Smooth muscle cell (in vitro differentiated cells): Measurements from ENCODE around the gene PID1. TPM values are rescaled to one million over a fixed set of nuclear protein-coding genes. Genes with fewer than 3 reads are reported as not detected.

Experiments
- DNase-seq: peaks from one replicate; lab custom pipeline; 2025; ENCODE audit not compliant: unreplicated experiment; lab: John Stamatoyannopoulos, UW
- H2AFZ ChIP-seq: fragments of 200-600 bp; sonication (generic); 2 replicates; pipeline ENCODE4 v1.6.0; 2016; ENCODE audit warnings: antibody characterized with exemption, low read depth, mild to moderate bottlenecking
- H3F3A ChIP-seq: fragments of 200-600 bp; sonication (generic); 2 replicates; pipeline ENCODE4 v1.6.0; 2017; ENCODE audit warnings: antibody characterized with exemption, low read depth
- H3K27ac ChIP-seq: fragments of 200-600 bp; sonication (generic); 2 replicates; pipeline ENCODE4 v1.5.1; 2016; ENCODE audit warnings: low read depth, mild to moderate bottlenecking
- H3K27me3 ChIP-seq: fragments of 200-600 bp; sonication (generic); 2 replicates; pipeline ENCODE4 v1.6.1; 2016; ENCODE audit warnings: low read depth, mild to moderate bottlenecking
- H3K36me3 ChIP-seq: fragments of 200-600 bp; sonication (generic); 2 replicates; pipeline ENCODE4 v1.5.1; 2016; ENCODE audit warnings: low read depth
- H3K4me1 ChIP-seq: fragments of 200-600 bp; sonication (generic); 2 replicates; pipeline ENCODE4 v1.5.1; 2016; ENCODE audit warnings: low read depth
- H3K4me2 ChIP-seq: fragments of 200-600 bp; sonication (generic); 2 replicates; pipeline ENCODE4 v1.6.0; 2016; ENCODE audit warnings: mild to moderate bottlenecking
- H3K4me3 ChIP-seq: fragments of 200-600 bp; sonication (generic); 2 replicates; pipeline ENCODE4 v1.5.1; 2016; ENCODE audit warnings: mild to moderate bottlenecking
- H3K79me2 ChIP-seq: fragments of 200-600 bp; sonication (generic); 2 replicates; pipeline ENCODE4 v1.6.0; 2016; ENCODE audit warnings: low read depth, mild to moderate bottlenecking
- H3K9ac ChIP-seq: fragments of 200-600 bp; sonication (generic); 2 replicates; pipeline ENCODE4 v1.6.0; 2016; ENCODE audit warnings: low read depth
- H3K9me3 ChIP-seq: fragments of 200-600 bp; sonication (generic); replicated peaks from 2 replicates; pipeline ENCODE4 v1.5.1; 2016; ENCODE audit warnings: low read depth
- H4K20me1 ChIP-seq: fragments of 200-600 bp; sonication (generic); 2 replicates; pipeline ENCODE4 v1.6.0; 2016; ENCODE audit warnings: low read depth
- WGBS: methylation state at CpG from one replicate; pipeline ENCODE4 v1.1.7; 2016; ENCODE audit warnings: low lambda C conversion rate; 5-methylcytosine and 5-hydroxymethylcytosine counted together
- polyA plus RNA-seq: library from polyadenylated mRNA; unstranded; fragments of >200 nt; fragmentation: Nextera tagmentation; extraction: Ambion mirVana; gene quantifications from 2 replicates; pipeline ENCODE4 v1.2.1, GENCODE V29; 2016
- total RNA-seq: library from RNA; depleted of rRNA; stranded (reverse); fragments of >200 nt; gene quantifications from 2 replicates; pipeline ENCODE4 v1.2.3, GENCODE V29; 2014
- TF ChIP-seq, protein P1 (sequence below): fragments of 200-600 bp; sonication (generic); IDR thresholded peaks from 2 replicates; pipeline ENCODE4 v1.5.1; 2017; ENCODE audit warnings: borderline replicate concordance, mild to moderate bottlenecking, antibody characterized with exemption; ENCODE audit not compliant: insufficient read depth, poor library complexity, severe bottlenecking

PID1 gene
- total and polyA plus RNA-seq, 2 experiments from 2014 or later, result 18.1 to 45.3 TPM

DNA sequence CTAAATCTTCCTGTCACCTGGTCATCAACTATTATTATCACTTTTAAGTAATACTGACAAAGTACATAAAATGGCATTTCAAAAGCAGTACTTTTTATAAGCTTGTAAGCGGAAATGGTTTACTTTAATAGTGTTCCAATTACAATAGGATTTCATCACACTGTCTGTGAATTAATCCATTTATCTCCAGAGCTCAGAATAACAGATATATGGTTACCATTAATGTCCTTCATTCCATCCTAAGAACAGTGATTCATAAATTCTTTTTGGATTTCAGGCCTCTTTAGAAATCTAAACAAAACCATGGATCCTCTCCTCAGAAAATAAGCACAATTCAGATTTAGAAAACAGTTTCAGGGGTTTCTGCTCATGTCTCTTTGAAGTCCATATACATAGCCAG lies 68.4 kb downstream of the PID1 start:
- TF ChIP-seq, protein P1, sequence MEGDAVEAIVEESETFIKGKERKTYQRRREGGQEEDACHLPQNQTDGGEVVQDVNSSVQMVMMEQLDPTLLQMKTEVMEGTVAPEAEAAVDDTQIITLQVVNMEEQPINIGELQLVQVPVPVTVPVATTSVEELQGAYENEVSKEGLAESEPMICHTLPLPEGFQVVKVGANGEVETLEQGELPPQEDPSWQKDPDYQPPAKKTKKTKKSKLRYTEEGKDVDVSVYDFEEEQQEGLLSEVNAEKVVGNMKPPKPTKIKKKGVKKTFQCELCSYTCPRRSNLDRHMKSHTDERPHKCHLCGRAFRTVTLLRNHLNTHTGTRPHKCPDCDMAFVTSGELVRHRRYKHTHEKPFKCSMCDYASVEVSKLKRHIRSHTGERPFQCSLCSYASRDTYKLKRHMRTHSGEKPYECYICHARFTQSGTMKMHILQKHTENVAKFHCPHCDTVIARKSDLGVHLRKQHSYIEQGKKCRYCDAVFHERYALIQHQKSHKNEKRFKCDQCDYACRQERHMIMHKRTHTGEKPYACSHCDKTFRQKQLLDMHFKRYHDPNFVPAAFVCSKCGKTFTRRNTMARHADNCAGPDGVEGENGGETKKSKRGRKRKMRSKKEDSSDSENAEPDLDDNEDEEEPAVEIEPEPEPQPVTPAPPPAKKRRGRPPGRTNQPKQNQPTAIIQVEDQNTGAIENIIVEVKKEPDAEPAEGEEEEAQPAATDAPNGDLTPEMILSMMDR, result no peak
- Histone ChIP-seq H2AFZ (no peak overlapping the region), H3K4me3 (no peak overlapping the region), H3K9ac (no peak overlapping the region), H3F3A (no peaks in the 10 kb centered on the region), H3K36me3 (no peaks in the 10 kb centered on the region), H3K4me2 (peak overlapping the region; percentile 30), H4K20me1 (no peaks in the 10 kb centered on the region), H3K9me3 (no peaks in the 10 kb centered on the region), H3K79me2 (peaks cover 15% of the 10 kb centered on the region), H3K27ac (peak overlapping the region; percentile 69), H3K4me1 (peaks cover 3% of the 10 kb centered on the region), H3K27me3 (no peaks in the 10 kb centered on the region)
- DNase-seq, result no peak
- WGBS, result 54% methylated on average over 1 of the region's 1 CpG

DNA sequence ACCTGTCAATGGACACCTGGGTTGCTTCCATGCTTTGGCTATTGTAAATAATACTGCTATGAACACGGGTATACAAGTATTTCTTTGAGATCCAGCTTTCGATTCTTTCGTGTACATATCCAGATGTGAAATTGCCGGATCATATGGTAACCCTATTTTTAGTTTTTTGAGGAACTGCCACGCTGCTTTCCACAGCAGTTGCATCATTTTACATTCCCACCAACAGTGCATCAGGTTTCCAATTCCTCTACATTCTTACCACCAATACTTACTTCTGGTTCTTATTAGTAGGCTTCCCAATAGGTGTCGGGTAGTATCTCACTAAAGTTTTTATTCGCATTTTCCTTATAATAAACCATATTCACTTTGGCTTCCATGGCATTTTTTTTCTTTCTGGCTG lies 69.6 kb downstream of the PID1 start:
- TF ChIP-seq, protein P1, result no peak
- no peak for DNase-seq
- no peaks in the 10 kb centered on the region for H3K36me3 ChIP-seq
- peak overlapping the region; percentile 30 for H3K4me2 ChIP-seq
- H3K27me3 ChIP-seq, result no peaks in the 10 kb centered on the region
- no peaks in the 10 kb centered on the region for H3F3A ChIP-seq
- H3K9ac ChIP-seq, result no peak overlapping the region
- 94% methylated on average over 7 of the region's 7 CpGs for WGBS
- peaks cover 3% of the 10 kb centered on the region for H3K4me1 ChIP-seq
- H3K9me3 ChIP-seq, result no peaks in the 10 kb centered on the region
- no peak overlapping the region for H2AFZ ChIP-seq
- H3K4me3 ChIP-seq, result no peak overlapping the region
- no peaks in the 10 kb centered on the region for H4K20me1 ChIP-seq
- H3K27ac ChIP-seq, result peak overlapping the region; percentile 69
- H3K79me2 ChIP-seq, result peaks cover 21% of the 10 kb centered on the region

DNA sequence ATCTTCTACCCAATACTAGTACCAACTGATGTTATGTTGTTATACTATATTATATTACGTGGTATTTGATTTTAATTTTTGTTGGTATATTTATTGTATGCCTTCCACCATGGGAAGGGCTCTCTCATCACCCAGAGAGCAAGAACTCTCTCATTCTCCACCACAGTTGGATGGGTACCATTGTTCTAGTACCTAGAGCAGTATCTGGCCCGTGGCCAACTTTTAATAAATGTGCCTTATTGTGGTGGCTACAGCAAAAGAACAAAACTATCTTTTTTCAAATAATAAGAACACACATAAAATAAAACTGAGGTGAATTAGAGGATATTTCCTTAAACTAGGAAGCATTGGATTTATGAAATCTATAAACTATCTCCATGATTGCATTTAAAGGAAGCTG lies 71.8 kb downstream of the PID1 start:
- TF ChIP-seq, protein P1, result no peak
- Histone ChIP-seq H3K79me2 (peaks cover 28% of the 10 kb centered on the region), H3K27me3 (no peaks in the 10 kb centered on the region), H3K9ac (no peak overlapping the region), H3K4me2 (no peak overlapping the region), H2AFZ (no peak overlapping the region), H3K4me1 (no peaks in the 10 kb centered on the region), H3K9me3 (no peaks in the 10 kb centered on the region), H3F3A (no peaks in the 10 kb centered on the region), H4K20me1 (no peaks in the 10 kb centered on the region), H3K4me3 (no peak overlapping the region), H3K36me3 (no peaks in the 10 kb centered on the region), H3K27ac (no peak overlapping the region)
- 95% methylated on average over 2 of the region's 2 CpGs for WGBS
- no peak for DNase-seq

DNA sequence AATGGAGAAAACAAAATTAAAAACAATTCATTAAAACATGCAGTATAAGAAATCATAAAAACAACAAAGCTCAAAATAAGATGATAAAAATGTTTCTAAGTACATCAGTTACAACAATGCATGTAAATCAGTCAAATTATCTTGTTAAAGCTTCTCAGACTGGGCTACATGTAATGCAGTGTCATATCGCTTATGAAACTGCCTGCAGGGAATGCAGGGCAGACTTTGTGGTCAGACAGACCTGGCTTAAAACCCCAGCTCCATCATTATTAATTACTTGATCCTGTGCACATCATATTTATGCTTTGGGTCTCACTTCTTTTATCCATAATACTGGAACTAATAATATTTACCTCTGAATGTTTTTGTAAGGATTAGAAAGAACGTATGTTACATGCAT lies 74.6 kb downstream of the PID1 start:
- Histone ChIP-seq H3K27me3 (no peaks in the 10 kb centered on the region), H3K79me2 (peaks cover 32% of the 10 kb centered on the region), H4K20me1 (no peaks in the 10 kb centered on the region), H3F3A (no peaks in the 10 kb centered on the region), H3K4me3 (no peak overlapping the region), H3K4me1 (no peaks in the 10 kb centered on the region), H3K9me3 (no peaks in the 10 kb centered on the region), H3K9ac (no peak overlapping the region), H3K36me3 (no peaks in the 10 kb centered on the region), H2AFZ (no peak overlapping the region), H3K27ac (no peak overlapping the region), H3K4me2 (no peak overlapping the region)
- TF ChIP-seq, protein P1, result no peak
- 31% methylated on average over 2 of the region's 2 CpGs for WGBS
- DNase-seq, result no peak
